ENCODE measurements around the gene KCNB1.

DNA sequence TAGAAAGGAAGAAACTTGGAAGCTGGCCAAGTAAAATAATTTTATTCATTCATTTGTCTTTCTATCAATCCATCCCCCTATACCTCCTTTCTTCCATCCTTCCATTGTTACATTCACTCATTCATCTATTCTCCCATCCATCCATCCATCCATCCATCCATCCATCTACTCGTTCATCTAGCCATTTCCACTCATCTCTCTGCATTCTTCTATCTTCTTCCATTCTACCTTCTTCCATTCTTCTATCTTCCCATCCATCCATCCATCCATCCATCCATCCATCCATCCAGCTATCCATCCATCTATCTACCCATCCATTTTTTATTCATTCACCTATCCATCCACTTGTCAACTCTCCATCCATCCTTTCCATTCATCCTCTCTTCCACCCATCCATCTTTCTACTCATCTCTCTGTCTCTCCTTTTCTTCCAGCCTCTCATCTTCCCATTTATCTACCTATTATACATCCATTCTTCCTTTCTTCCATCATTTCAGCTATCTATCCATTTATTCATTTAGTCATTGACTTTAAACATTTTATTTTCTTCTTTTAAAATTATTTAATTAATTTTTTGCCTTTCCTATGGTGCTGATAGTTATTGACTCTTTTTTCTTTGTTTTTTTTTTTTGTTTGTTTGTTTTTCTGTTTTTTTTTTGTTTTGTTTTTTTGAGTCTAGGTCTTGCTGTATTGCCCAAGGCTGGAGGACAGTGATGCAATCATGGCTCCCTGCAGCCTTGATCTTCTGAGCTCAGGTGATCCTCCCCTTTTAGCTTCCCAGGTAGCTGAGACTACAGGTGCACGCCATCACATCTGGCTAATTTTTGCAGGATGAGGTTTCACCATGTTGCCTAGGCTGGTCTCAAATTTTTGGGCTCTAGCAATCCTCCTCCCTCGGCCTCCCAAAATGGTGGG is 151.5 kb downstream of the KCNB1 start:
- no peak for TF ChIP-seq CTCF (IDR thresholded peaks at IDR 0.05; ENCODE audit: low read depth, low read length, poor library complexity, severe bottlenecking)
- TF ChIP-seq EZH2phosphoT487 (IDR thresholded peaks at IDR 0.05; ENCODE audit: borderline replicate concordance, low read length): no peak

Measured in DOHH2 (cell line).